Memory B cell (primary cell): ENCODE data around the gene GNLY.

Experiments used
- ATAC-seq: fragments of 150-1000 bp; cut with Tn5 transposase; 2 replicates; pipeline ENCODE4 v1.10.0; 2021; ENCODE audit warnings: low read depth, mild to moderate bottlenecking, moderate library complexity
- DNase-seq, 2 donors: peaks; one replicate each; pipeline ENCODE4 v3.0.0; 2022; ENCODE audit warnings: low spot score in 2 of 2
- H3K27ac Mint-ChIP-seq: one replicate; pipeline ENCODE4 v1.8.0; 2022; ENCODE audit warnings: mild to moderate bottlenecking, moderate library complexity, mixed read lengths
- H3K27me3 Mint-ChIP-seq: one replicate; pipeline ENCODE4 v1.8.0; 2022; ENCODE audit warnings: mixed read lengths
- H3K36me3 Mint-ChIP-seq: one replicate; pipeline ENCODE4 v1.8.0; 2022; ENCODE audit warnings: mild to moderate bottlenecking, mixed read lengths
- H3K4me1 Mint-ChIP-seq: one replicate; pipeline ENCODE4 v1.8.0; 2022; ENCODE audit warnings: mixed read lengths
- H3K4me3 Mint-ChIP-seq: one replicate; pipeline ENCODE4 v1.8.0; 2022; ENCODE audit warnings: mild to moderate bottlenecking, moderate library complexity, mixed read lengths
- H3K9me3 Mint-ChIP-seq: one replicate; pipeline ENCODE4 v1.8.0; 2022; ENCODE audit warnings: mixed read lengths

The GNLY gene

GRCh38 chr2:85728883-85729824 lies 35.0 kb downstream of the GNLY start:
- Mint-ChIP-seq H3K36me3 (no peaks in the 10 kb centered on the region), H3K27me3 (peaks cover 5% of the 10 kb centered on the region), H3K4me1 (no peaks in the 10 kb centered on the region), H3K4me3 (no peak overlapping the region), H3K9me3 (no peaks in the 10 kb centered on the region), H3K27ac (peak overlapping the region; percentile 28)
- ATAC-seq (peak; percentile 95), DNase-seq (peak; percentile 74 to 88)

- peak overlapping the region; percentile 28 for H3K27ac Mint-ChIP-seq
These were observed 35.8 kb downstream of the GNLY start for GRCh38 chr2:85729825-85730510.

GRCh38 chr2:85730686-85731230 lies 36.6 kb downstream of the GNLY start:
- Mint-ChIP-seq H3K9me3 (no peaks in the 10 kb centered on the region), H3K27ac (no peak overlapping the region), H3K4me3 (no peak overlapping the region), H3K27me3 (peaks cover 9% of the 10 kb centered on the region), H3K36me3 (no peaks in the 10 kb centered on the region), H3K4me1 (no peaks in the 10 kb centered on the region)
- no peak for ATAC-seq
- DNase-seq: no peak

More at GRCh38 chr2:85729825-85730510, 35.8 kb downstream of the GNLY start:
- DNase-seq (no peak), ATAC-seq (no peak)
- H3K4me3 Mint-ChIP-seq: no peak overlapping the region
- no peaks in the 10 kb centered on the region for H3K9me3 Mint-ChIP-seq
- peaks cover 8% of the 10 kb centered on the region for H3K27me3 Mint-ChIP-seq
- H3K4me1 Mint-ChIP-seq: no peaks in the 10 kb centered on the region
- no peaks in the 10 kb centered on the region for H3K36me3 Mint-ChIP-seq

- Mint-ChIP-seq H3K36me3 (no peaks in the 10 kb centered on the region), H3K27ac (no peak overlapping the region), H3K27me3 (peaks cover 10% of the 10 kb centered on the region), H3K4me1 (no peaks in the 10 kb centered on the region), H3K9me3 (no peaks in the 10 kb centered on the region), H3K4me3 (no peak overlapping the region)
- ATAC-seq (peak; percentile 28), DNase-seq (no peak)
These were observed 37.4 kb downstream of the GNLY start for GRCh38 chr2:85731606-85732005.

GRCh38 chr2:85732467-85733120 lies 38.4 kb downstream of the GNLY start:
- ATAC-seq: no peak
- no peak overlapping the region for H3K4me3 Mint-ChIP-seq
- no peaks in the 10 kb centered on the region for H3K36me3 Mint-ChIP-seq
- no peak for DNase-seq
- no peaks in the 10 kb centered on the region for H3K4me1 Mint-ChIP-seq
- peaks cover 10% of the 10 kb centered on the region for H3K27me3 Mint-ChIP-seq
- no peak overlapping the region for H3K27ac Mint-ChIP-seq
- no peaks in the 10 kb centered on the region for H3K9me3 Mint-ChIP-seq

- Mint-ChIP-seq H3K27me3 (peaks cover 10% of the 10 kb centered on the region), H3K36me3 (no peaks in the 10 kb centered on the region), H3K4me1 (no peaks in the 10 kb centered on the region), H3K9me3 (no peaks in the 10 kb centered on the region), H3K4me3 (no peak overlapping the region), H3K27ac (no peak overlapping the region)
- ATAC-seq (no peak), DNase-seq (no peak)
These were observed 39.2 kb downstream of the GNLY start for GRCh38 chr2:85733121-85733960.

GRCh38 chr2:85734015-85734414 lies 39.9 kb downstream of the GNLY start:
- Mint-ChIP-seq H3K4me3 (no peak overlapping the region), H3K27ac (no peak overlapping the region), H3K27me3 (peaks cover 10% of the 10 kb centered on the region), H3K4me1 (no peaks in the 10 kb centered on the region), H3K36me3 (no peaks in the 10 kb centered on the region), H3K9me3 (no peaks in the 10 kb centered on the region)
- ATAC-seq: no peak
- no peak for DNase-seq

GRCh38 chr2:85734942-85735608 lies 40.9 kb downstream of the GNLY start:
- H3K9me3 Mint-ChIP-seq: no peaks in the 10 kb centered on the region
- no peak for DNase-seq
- no peaks in the 10 kb centered on the region for H3K36me3 Mint-ChIP-seq
- H3K27me3 Mint-ChIP-seq: peaks cover 7% of the 10 kb centered on the region
- H3K27ac Mint-ChIP-seq: no peak overlapping the region
- H3K4me3 Mint-ChIP-seq: no peak overlapping the region
- H3K4me1 Mint-ChIP-seq: no peaks in the 10 kb centered on the region
- ATAC-seq: no peak

- H3K27ac Mint-ChIP-seq: no peak overlapping the region
- peaks cover 7% of the 10 kb centered on the region for H3K27me3 Mint-ChIP-seq
- no peak for DNase-seq
- ATAC-seq: no peak
- H3K4me3 Mint-ChIP-seq: no peak overlapping the region
- no peaks in the 10 kb centered on the region for H3K9me3 Mint-ChIP-seq
- no peaks in the 10 kb centered on the region for H3K4me1 Mint-ChIP-seq
- no peaks in the 10 kb centered on the region for H3K36me3 Mint-ChIP-seq
These were observed 41.5 kb downstream of the GNLY start for GRCh38 chr2:85735691-85736090.

GRCh38 chr2:85736456-85737355 lies 42.5 kb downstream of the GNLY start:
- Mint-ChIP-seq H3K27ac (no peak overlapping the region), H3K4me1 (no peaks in the 10 kb centered on the region), H3K4me3 (no peak overlapping the region), H3K36me3 (no peaks in the 10 kb centered on the region), H3K9me3 (no peaks in the 10 kb centered on the region), H3K27me3 (peaks cover 12% of the 10 kb centered on the region)
- DNase-seq: no peak
- ATAC-seq: no peak

GRCh38 chr2:85737481-85737880 lies 43.3 kb downstream of the GNLY start:
- DNase-seq: no peak
- Mint-ChIP-seq H3K4me3 (no peak overlapping the region), H3K27ac (no peak overlapping the region), H3K36me3 (no peaks in the 10 kb centered on the region), H3K9me3 (no peaks in the 10 kb centered on the region), H3K27me3 (peaks cover 15% of the 10 kb centered on the region), H3K4me1 (no peaks in the 10 kb centered on the region)
- no peak for ATAC-seq

GRCh38 chr2:85737961-85738360 lies 43.8 kb downstream of the GNLY start:
- H3K9me3 Mint-ChIP-seq: no peaks in the 10 kb centered on the region
- DNase-seq: no peak
- H3K4me1 Mint-ChIP-seq: no peaks in the 10 kb centered on the region
- H3K27ac Mint-ChIP-seq: no peak overlapping the region
- no peak overlapping the region for H3K4me3 Mint-ChIP-seq
- H3K27me3 Mint-ChIP-seq: peaks cover 20% of the 10 kb centered on the region
- no peak for ATAC-seq
- H3K36me3 Mint-ChIP-seq: no peaks in the 10 kb centered on the region
